Loucy (cell line): Measurements from ENCODE around the gene GPR137B.

Experiments used
- EZH2phosphoT487 ChIP-seq: fragments of 200-600 bp; IDR thresholded peaks from 2 replicates; pipeline ENCODE4 v1.6.1; 2018; ENCODE audit warnings: antibody characterized with exemption, mild to moderate bottlenecking, moderate library complexity, borderline replicate concordance
- TF ChIP-seq, protein P1 (sequence below): fragments of 200-600 bp; sonication (generic); conservative IDR thresholded peaks from 2 replicates; pipeline ENCODE4 v1.5.1; 2014; ENCODE audit warnings: mild to moderate bottlenecking, antibody characterized with exemption, low read length

DNA sequence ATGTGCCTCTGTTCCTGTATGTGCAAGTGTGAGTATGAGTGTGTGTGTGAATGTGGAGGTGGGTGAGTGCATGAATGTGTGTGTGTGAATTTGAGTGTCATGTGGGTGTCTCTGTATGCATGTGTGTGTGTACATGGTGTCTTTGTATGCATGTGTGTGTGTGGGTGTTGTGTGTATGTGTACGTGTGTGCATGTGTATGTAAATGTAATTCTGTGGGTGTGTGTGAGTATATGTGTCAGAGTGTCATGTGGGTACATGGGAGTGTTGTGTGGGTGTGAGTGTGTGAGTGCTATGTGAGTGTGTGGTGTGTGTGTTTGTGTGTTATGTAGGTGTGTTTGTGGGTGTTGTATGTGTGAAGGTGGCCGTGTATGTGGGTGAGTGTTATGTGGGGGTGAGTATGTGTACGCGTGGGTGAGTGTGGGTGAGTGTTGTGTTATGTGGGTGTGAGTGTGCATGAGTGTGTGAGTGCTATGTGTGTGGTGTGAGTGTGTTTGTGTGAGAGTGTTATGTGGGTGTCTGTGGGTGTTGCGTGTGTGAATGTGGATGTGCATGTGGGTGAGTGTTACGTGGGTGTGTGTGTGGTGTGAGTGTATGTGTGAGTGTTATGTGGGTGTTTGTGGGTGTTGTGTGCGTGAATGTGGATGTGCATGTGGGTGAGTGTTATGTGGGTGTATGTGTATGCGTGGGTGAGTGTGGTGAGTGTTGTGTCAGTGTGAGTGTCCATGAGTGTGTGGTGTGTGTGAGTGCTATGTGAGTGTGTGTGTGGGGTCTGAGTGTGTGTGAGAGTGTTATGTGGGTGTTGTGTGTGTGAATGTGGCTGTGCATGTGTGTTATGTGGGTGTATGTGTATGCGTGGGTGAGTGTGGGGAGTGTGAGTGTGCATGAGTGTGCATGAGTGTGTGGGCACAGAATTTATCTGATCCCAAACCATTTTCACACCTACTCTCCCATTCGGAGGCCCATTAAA, 40.8 kb upstream of the GPR137B start:
- TF ChIP-seq, protein P1, sequence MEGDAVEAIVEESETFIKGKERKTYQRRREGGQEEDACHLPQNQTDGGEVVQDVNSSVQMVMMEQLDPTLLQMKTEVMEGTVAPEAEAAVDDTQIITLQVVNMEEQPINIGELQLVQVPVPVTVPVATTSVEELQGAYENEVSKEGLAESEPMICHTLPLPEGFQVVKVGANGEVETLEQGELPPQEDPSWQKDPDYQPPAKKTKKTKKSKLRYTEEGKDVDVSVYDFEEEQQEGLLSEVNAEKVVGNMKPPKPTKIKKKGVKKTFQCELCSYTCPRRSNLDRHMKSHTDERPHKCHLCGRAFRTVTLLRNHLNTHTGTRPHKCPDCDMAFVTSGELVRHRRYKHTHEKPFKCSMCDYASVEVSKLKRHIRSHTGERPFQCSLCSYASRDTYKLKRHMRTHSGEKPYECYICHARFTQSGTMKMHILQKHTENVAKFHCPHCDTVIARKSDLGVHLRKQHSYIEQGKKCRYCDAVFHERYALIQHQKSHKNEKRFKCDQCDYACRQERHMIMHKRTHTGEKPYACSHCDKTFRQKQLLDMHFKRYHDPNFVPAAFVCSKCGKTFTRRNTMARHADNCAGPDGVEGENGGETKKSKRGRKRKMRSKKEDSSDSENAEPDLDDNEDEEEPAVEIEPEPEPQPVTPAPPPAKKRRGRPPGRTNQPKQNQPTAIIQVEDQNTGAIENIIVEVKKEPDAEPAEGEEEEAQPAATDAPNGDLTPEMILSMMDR: no peak
- TF ChIP-seq EZH2phosphoT487: no peak
